ENCODE measurements around the gene OR6A2. TPM values are rescaled to one million over a fixed set of nuclear protein-coding genes. Genes with fewer than 3 reads are reported as not detected.

OR6A2 gene
- total and polyA plus RNA-seq, 9 of the 15 experiments (the other 6 are each of a cell fraction or from before 2014, with no cell fraction given) = 0.04 to 0.69 (median 0.35) TPM; not detected in 2

- TF ChIP-seq HMG20B (CRISPR knock-in tag; IDR thresholded peaks at IDR 0.05) (no peak), ZBTB5 (IDR thresholded peaks at IDR 0.05) (peak; percentile 81; the same call in 1 of the 2 replicates), BRD9 (IDR thresholded peaks at IDR 0.05; ENCODE audit: low read depth, partially characterized antibody) (no peak), ZNF316 (IDR thresholded peaks at IDR 0.05) (peak; percentile 55), ZNF395 (CRISPR knock-in tag; IDR thresholded peaks at IDR 0.05) (peak; percentile 61), RFX5 (IDR thresholded peaks at IDR 0.05; ENCODE audit: low read depth, low read length) (no peak), FOXA3 (CRISPR knock-in tag; conservative IDR thresholded peaks at IDR 0.05 in 1 of 2, IDR thresholded peaks at IDR 0.05 in 1 of 2) (0 out of 4 replicates have a peak, but pooled peaks of 1 of the 2 experiments have one; percentile 7), ZKSCAN8 (CRISPR knock-in tag; IDR thresholded peaks at IDR 0.05) (0 out of 2 replicates have a peak, but pooled peaks have one; percentile 36), ZNF197 (CRISPR knock-in tag; IDR thresholded peaks at IDR 0.05; ENCODE audit: low read depth) (no peak), ZNF232 (CRISPR knock-in tag; IDR thresholded peaks at IDR 0.05) (no peak), NBN (IDR thresholded peaks at IDR 0.05; ENCODE audit: low read depth) (no peak), TSHZ1 (CRISPR knock-in tag; IDR thresholded peaks at IDR 0.05) (no peak), ZNF398 (CRISPR knock-in tag; IDR thresholded peaks at IDR 0.05) (no peak), CEBPZ (IDR thresholded peaks at IDR 0.05; ENCODE audit: borderline replicate concordance, low read depth, low read length) (no peak), IRF2 (CRISPR knock-in tag; IDR thresholded peaks at IDR 0.05) (no peak)
Measured at GRCh38 chr11:6745465-6746015, 53.9 kb downstream of the OR6A2 start (continued).
